GM10266 (cell line): Measurements from ENCODE around the gene FKBP15.
"Not testable (repeated sequence)": the region's sequence is repeated elsewhere in the genome, so short reads cannot be mapped to it uniquely, and the experiment has no call there.

Experiments used
- DNase-seq: peaks from one replicate; pipeline ENCODE4 v3.0.0; 2012; ENCODE audit errors: extremely low spot score
- CTCF ChIP-seq: IDR thresholded peaks from 2 replicates; pipeline ENCODE4 v1.5.1; 2012; ENCODE audit warnings: mild to moderate bottlenecking, low read depth; ENCODE audit not compliant: control insufficient read depth, insufficient read depth; ENCODE audit errors: missing control alignments

Gene FKBP15

GRCh38 chr9:113148781-113149510 is 72.1 kb downstream of the FKBP15 start:
- TF ChIP-seq CTCF, result no peak
- no peak for DNase-seq

DNA sequence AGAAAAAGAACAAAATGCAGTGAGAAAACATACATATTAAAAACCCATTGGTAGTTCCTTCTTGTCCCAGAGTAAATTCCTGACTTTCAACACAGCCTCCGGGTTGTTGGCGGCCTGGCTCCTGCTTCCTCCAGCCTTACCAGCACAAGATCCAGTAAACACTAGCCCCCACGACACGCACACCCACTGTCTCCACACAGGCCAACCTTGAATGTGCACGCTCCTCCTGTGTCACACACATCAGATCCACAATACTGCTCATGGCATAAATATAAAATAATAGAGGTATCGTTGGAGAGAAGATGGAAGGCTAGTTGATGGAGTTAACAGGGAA is 72.7 kb downstream of the FKBP15 start:
- DNase-seq, result no peak
- TF ChIP-seq CTCF, result no peak

DNA sequence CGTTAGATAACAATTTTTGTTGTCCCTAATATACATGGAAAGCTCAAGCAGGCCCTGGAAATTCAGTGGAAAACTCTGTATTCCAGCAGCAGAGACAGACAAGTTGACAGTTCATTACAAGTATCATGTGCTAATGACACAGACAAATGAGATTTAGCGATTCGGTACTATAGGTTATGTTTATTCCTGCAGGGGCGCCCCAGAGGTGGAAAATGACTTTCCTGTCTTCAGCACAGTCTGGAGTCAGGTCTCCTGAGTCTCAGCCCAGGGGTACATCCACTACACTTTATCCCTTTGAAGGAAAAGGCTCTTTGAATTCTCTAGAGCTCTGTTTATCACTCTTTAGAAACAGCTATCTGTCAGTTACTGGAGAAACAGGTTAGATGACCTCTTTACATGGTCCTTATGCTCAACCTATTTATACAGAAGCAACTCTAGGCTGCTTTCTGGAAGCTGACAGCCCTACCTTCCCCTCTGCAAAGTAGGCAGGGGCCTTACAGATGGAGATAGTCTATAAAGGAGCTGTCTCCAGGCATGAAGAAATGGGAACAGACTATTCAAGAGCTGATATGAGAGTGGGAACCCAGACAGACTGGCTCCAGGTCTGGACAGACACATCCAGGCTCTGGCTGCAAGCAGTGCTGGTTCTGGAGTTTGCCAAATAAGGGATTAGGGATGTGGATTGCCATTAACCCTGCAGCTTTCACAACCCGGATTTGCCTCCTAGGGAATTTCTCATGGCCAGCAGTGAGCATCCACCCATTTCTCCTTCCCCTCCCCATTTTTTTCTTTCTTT is 77.4 kb downstream of the FKBP15 start:
- no peak for DNase-seq
- no peak for TF ChIP-seq CTCF

GRCh38 chr9:113140896-113141295 is 80.2 kb downstream of the FKBP15 start:
- DNase-seq, result not testable (repeated sequence)

DNA sequence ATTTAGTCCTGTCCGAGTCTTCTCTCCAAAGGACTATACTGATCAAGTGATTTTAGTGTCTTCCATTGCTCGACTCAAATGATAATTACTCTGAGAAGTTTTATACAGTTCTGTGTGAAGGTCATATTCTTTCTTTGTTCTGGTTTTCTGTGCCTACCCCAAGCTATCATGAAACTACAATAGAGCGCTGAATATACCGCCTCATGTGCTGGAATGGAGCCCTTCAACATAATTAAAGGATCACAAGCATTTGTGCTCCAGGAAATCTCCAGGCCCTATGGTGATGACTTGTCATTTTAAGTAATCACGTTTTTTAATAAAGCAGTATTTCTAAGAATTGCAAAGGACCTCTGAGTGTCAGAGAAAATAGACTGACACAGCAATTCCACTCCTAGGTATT is 81.1 kb downstream of the FKBP15 start:
- DNase-seq, result no peak
- no peak for TF ChIP-seq CTCF

- DNase-seq, result no peak
- TF ChIP-seq CTCF, result no peak
Observed at GRCh38 chr9:113139225-113139829, 81.8 kb downstream of the FKBP15 start.

GRCh38 chr9:113138760-113139159 is 82.3 kb downstream of the FKBP15 start:
- no peak for DNase-seq
- TF ChIP-seq CTCF, result no peak
